Gastroesophageal sphincter (tissue), 4 donors: Measurements from ENCODE around the gene CNTROB. TPM values are rescaled to one million over a fixed set of nuclear protein-coding genes. Genes with fewer than 3 reads are reported as not detected.
"Not testable (repeated sequence)": the region's sequence is repeated elsewhere in the genome, so short reads cannot be mapped to it uniquely, and the experiment has no call there.

Experiments
- ATAC-seq: fragments of 150-250 bp; one replicate; pipeline ENCODE4 v1.9.1; 2016; ENCODE audit warnings: mild to moderate bottlenecking, moderate library complexity
- H3K27ac ChIP-seq, 4 donors: fragments of 200-600 bp; sonication (generic) in 3 of 4; 1 replicate in 3 of 4; 2 replicates in 1 of 4; pipeline ENCODE4 v1.5.1; 2016 to 2019
- H3K27me3 ChIP-seq: fragments of 200-600 bp; sonication (generic); one replicate; pipeline ENCODE4 v1.5.1; 2019
- H3K36me3 ChIP-seq, 2 donors: fragments of 200-600 bp; sonication (generic); one replicate each; pipeline ENCODE4 v1.5.1; 2019; ENCODE audit warnings: control low read depth in 1 of 2
- H3K4me1 ChIP-seq, 3 donors: fragments of 200-600 bp; sonication (generic); 1 replicate in 2 of 3; 2 replicates in 1 of 3; pipeline ENCODE4 v1.5.1; 2016 to 2019; ENCODE audit warnings: control low read depth in 2 of 3
- H3K4me3 ChIP-seq, 2 donors: fragments of 200-600 bp; sonication (generic); one replicate each; pipeline ENCODE4 v1.5.1; 2019; ENCODE audit warnings: mild to moderate bottlenecking in 1 of 2, moderate library complexity in 1 of 2
- H3K9me3 ChIP-seq, 3 donors: fragments of 200-600 bp; sonication (generic); one replicate each; pipeline ENCODE4 v1.5.1; 2017 to 2019; ENCODE audit warnings: control low read depth in 2 of 3
- CTCF ChIP-seq, 4 experiments: fragments of 200-600 bp in 2 of 4; fragments of 450-650 bp in 2 of 4; sonication (generic) in 1 of 4; IDR thresholded peaks; one replicate each; pipeline ENCODE4 v1.5.1; 2017 to 2019; ENCODE audit warnings: antibody characterized with exemption in 4 of 4, mild to moderate bottlenecking in 2 of 4, moderate library complexity in 2 of 4
- EP300 ChIP-seq: sonication (generic); formaldehyde crosslinking; IDR thresholded peaks from one replicate; pipeline ENCODE4 v1.6.1; 2017; ENCODE audit warnings: antibody characterized with exemption, mild to moderate bottlenecking
- POLR2A ChIP-seq, 2 donors: fragments of 450-650 bp; IDR thresholded peaks; one replicate each; pipeline ENCODE4 v1.6.1; 2017; ENCODE audit warnings: antibody characterized with exemption in 2 of 2, mild to moderate bottlenecking in 2 of 2, moderate library complexity in 1 of 2
- POLR2AphosphoS5 ChIP-seq: sonication (generic); formaldehyde crosslinking; IDR thresholded peaks from one replicate; pipeline ENCODE4 v1.6.1; 2017; ENCODE audit warnings: antibody characterized with exemption
- WGBS, 2 donors: methylation state at CpG; one replicate each; pipeline ENCODE4 v1.1.5; 2018; ENCODE audit warnings: low coverage in 1 of 2; 5-methylcytosine and 5-hydroxymethylcytosine counted together
- total RNA-seq, 4 donors: library from RNA; depleted of rRNA; stranded (reverse); fragments of >200 nt; gene quantifications; one replicate each; pipeline ENCODE4 v1.1.0, GENCODE V29; 2016

The CNTROB gene
- total RNA-seq, 4 donors from 2014 or later: 15.6 to 31.8 (median 18.2) TPM

- Histone ChIP-seq H3K4me1 (peaks cover 0 to 17% (median 0%) of the 10 kb centered on the region in 3 donors), H3K36me3 (peaks cover 0 to 67% of the 10 kb centered on the region in 2 donors), H3K27me3 (no peaks in the 10 kb centered on the region), H3K27ac (no peak overlapping the region), H3K4me3 (no peak overlapping the region), H3K9me3 (no peaks in the 10 kb centered on the region)
- ATAC-seq: no peak
- TF ChIP-seq CTCF (IDR thresholded peaks at IDR 0.05) (no peak), POLR2A (IDR thresholded peaks at IDR 0.05) (no peak), EP300 (no peak), POLR2AphosphoS5 (no peak)
- 50 to 88% methylated on average over 1 to 5 of the region's 5 CpGs for WGBS, 2 donors
Measured at GRCh38 chr17:7947651-7948050, 15.6 kb downstream of the CNTROB start.

GRCh38 chr17:7950578-7950977 is 18.6 kb downstream of the CNTROB start:
- WGBS, 2 donors: 54 to 100% methylated on average over 1 to 2 of the region's 3 CpGs
- Histone ChIP-seq H3K36me3 (peaks cover 0 to 40% of the 10 kb centered on the region in 2 donors), H3K27me3 (no peaks in the 10 kb centered on the region), H3K4me3 (no peak overlapping the region), H3K4me1 (peaks cover 0 to 19% (median 0%) of the 10 kb centered on the region in 3 donors), H3K27ac (peak overlapping the region in 1 of 4 donors; percentile 69), H3K9me3 (no peaks in the 10 kb centered on the region)
- no peak for TF ChIP-seq CTCF (IDR thresholded peaks at IDR 0.05)
- TF ChIP-seq POLR2AphosphoS5: no peak
- no peak for TF ChIP-seq EP300
- TF ChIP-seq POLR2A (IDR thresholded peaks at IDR 0.05): no peak
- no peak for ATAC-seq

- TF ChIP-seq POLR2AphosphoS5 (no peak), CTCF (IDR thresholded peaks at IDR 0.05) (no peak), EP300 (no peak), POLR2A (IDR thresholded peaks at IDR 0.05) (no peak)
- Histone ChIP-seq H3K27ac (peak overlapping the region; percentile 35 to 70 (median 59)), H3K36me3 (peaks cover 0 to 33% of the 10 kb centered on the region in 2 donors), H3K4me1 (peaks cover 0 to 25% (median 0%) of the 10 kb centered on the region in 3 donors), H3K4me3 (no peak overlapping the region), H3K9me3 (no peaks in the 10 kb centered on the region), H3K27me3 (no peaks in the 10 kb centered on the region)
- WGBS, 2 donors: 60 to 65% methylated on average over 4 to 5 of the region's 5 CpGs
- ATAC-seq: no peak
Measured at GRCh38 chr17:7951143-7951792, 19.3 kb downstream of the CNTROB start.

GRCh38 chr17:7953266-7953665 is 21.3 kb downstream of the CNTROB start:
- not testable (repeated sequence) for H3K9me3 ChIP-seq, H3K27ac ChIP-seq, H3K4me3 ChIP-seq, H3K27me3 ChIP-seq, ATAC-seq
- Histone ChIP-seq H3K36me3 (peaks cover 0 to 13% of the 10 kb centered on the region in 2 donors), H3K4me1 (peaks cover 0 to 31% (median 0%) of the 10 kb centered on the region in 3 donors)
- WGBS, 2 donors: 90% methylated on average over 9 of the region's 13 CpGs; no CpG with 5 or more reads in 1 of the 2 donors

- no peaks in the 10 kb centered on the region for H3K9me3 ChIP-seq
- H3K36me3 ChIP-seq: no peaks in the 10 kb centered on the region
- TF ChIP-seq CTCF (IDR thresholded peaks at IDR 0.05) (no peak), EP300 (no peak), POLR2AphosphoS5 (no peak), POLR2A (IDR thresholded peaks at IDR 0.05) (no peak)
- no peak for ATAC-seq
- H3K27ac ChIP-seq: peak overlapping the region in 2 of 4 donors; percentile 39 to 68
- H3K4me1 ChIP-seq: peaks cover 0 to 31% (median 0%) of the 10 kb centered on the region in 3 donors
- no peak overlapping the region for H3K4me3 ChIP-seq
- H3K27me3 ChIP-seq: peaks cover 2% of the 10 kb centered on the region
- WGBS, 2 donors: 58 to 63% methylated on average over 12 to 13 of the region's 13 CpGs
Measured at GRCh38 chr17:7955414-7956227, 23.6 kb downstream of the CNTROB start.
